ENCODE results near the gene KCTD19.

The KCTD19 gene

GRCh38 chr16:67256701-67257230 is 69.8 kb downstream of the KCTD19 start:
- DNase-seq (ENCODE audit: extremely low read depth, low read depth) = no peak
- TF ChIP-seq, protein P1, sequence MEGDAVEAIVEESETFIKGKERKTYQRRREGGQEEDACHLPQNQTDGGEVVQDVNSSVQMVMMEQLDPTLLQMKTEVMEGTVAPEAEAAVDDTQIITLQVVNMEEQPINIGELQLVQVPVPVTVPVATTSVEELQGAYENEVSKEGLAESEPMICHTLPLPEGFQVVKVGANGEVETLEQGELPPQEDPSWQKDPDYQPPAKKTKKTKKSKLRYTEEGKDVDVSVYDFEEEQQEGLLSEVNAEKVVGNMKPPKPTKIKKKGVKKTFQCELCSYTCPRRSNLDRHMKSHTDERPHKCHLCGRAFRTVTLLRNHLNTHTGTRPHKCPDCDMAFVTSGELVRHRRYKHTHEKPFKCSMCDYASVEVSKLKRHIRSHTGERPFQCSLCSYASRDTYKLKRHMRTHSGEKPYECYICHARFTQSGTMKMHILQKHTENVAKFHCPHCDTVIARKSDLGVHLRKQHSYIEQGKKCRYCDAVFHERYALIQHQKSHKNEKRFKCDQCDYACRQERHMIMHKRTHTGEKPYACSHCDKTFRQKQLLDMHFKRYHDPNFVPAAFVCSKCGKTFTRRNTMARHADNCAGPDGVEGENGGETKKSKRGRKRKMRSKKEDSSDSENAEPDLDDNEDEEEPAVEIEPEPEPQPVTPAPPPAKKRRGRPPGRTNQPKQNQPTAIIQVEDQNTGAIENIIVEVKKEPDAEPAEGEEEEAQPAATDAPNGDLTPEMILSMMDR (IDR thresholded peaks at IDR 0.05; ENCODE audit: low read depth, low read length) = no peak

- DNase-seq (ENCODE audit: extremely low read depth, low read depth) = no peak
- TF ChIP-seq, protein P1 (IDR thresholded peaks at IDR 0.05; ENCODE audit: low read depth, low read length) = no peak
These were observed 70.9 kb downstream of the KCTD19 start for GRCh38 chr16:67255553-67256221.

DNA sequence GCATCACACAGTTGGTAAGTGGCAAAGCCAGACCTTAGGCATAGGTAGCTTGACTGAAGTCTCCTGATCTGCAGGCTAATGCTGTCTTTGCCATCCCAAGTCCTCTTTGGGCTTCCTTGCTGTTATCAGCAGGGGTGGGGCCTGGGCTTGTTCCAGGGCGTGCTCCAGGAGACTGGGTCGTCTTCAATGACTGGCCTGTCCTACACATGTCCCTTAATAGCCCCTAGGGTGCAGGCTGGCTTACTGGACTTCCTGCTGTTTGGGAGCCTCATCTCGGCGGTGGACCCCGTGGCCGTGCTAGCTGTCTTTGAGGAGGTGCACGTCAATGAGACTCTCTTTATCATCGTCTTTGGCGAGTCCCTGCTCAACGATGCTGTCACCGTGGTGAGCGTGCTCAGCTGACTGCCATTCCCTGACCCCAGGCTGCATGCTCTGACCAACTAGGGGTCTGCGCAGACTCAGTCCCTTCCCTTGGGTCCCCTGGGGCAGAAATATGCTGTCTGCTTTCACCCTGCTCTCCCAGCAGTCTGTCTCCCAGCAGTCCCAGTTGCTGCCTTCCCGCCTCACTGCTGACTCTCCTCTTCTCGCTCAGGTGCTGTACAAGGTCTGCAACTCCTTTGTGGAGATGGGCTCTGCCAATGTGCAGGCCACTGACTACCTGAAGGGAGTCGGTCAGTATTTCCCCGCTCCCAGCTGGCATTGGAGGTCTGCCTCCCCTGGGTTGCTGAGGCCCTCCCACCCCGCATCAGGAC is 71.6 kb downstream of the KCTD19 start:
- no peak for DNase-seq (ENCODE audit: extremely low read depth, low read depth)
- TF ChIP-seq, protein P1 (IDR thresholded peaks at IDR 0.05; ENCODE audit: low read depth, low read length) = no peak

- DNase-seq (ENCODE audit: extremely low read depth, low read depth) = no peak
- TF ChIP-seq, protein P1 (IDR thresholded peaks at IDR 0.05; ENCODE audit: low read depth, low read length) = no peak
These were observed 73.7 kb downstream of the KCTD19 start for GRCh38 chr16:67252609-67253497.

DNA sequence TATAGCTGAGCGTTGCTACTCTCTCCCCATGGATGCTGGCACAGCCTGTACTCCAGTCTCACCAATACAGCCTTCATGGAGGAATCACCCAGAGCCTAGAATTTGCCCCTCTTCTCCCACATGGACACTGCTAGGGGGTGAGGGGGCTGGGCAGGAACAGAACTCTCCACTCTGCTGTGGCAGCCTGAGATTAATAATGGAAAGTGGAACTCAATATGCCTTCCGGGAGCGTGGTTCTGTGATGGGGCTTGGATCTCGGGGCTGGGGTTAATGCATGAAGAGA is 76.6 kb downstream of the KCTD19 start:
- TF ChIP-seq, protein P1 (IDR thresholded peaks at IDR 0.05; ENCODE audit: low read depth, low read length) = no peak

DNA sequence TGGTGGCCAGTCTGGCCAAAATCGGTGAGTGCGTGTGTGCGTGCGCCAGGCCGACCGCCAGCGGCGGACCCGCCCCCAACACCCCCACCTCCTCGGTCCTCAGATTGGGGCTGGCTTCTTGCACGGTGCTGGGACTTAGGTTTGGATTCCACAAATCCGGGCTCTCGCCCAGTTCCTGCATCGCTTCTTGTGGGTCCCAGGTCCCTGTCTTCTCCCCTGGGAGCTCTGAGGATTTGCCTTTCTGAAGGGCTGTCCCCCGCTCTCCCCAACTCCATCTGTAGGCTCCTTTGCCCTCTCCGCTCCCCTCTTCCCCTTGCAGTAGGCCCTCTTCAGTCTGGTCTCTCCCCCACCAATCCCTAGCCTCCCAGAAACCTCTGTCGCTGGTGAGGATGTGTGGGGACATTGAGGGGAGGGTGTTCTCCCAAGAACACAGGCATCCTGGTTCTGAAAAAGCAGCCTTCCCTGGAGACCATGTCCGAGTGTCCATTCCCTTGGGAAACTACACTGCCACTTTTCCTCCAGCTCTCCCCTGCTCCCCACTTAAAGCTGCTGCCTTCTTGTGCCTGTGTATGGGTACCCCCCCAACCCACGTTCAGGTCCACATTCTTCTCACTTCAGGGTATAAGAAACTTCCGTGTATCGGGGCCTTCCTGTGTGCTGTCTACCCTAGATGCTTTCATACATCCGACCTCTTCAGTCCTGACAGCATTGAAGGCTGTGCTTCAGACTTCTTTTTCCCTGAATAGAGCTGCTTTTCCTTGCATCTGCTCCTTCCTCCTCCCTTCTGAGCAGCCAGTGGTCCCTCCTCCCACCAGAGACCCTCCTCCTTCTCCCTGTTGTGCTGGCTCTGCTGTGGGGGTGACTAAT is 77.1 kb downstream of the KCTD19 start:
- TF ChIP-seq, protein P1 (IDR thresholded peaks at IDR 0.05; ENCODE audit: low read depth, low read length) = no peak
- no peak for DNase-seq (ENCODE audit: extremely low read depth, low read depth)

More for the DNA sequence above, 76.6 kb downstream of the KCTD19 start:
- no peak for DNase-seq (ENCODE audit: extremely low read depth, low read depth)
